ENCODE results near the gene THAP7. TPM values are rescaled to one million over a fixed set of nuclear protein-coding genes. Genes with fewer than 3 reads are reported as not detected.

THAP7 gene
- total and polyA plus RNA-seq, 2 of the 13 experiments (the other 11 are each of a cell fraction or from before 2014, with no cell fraction given): 13.0 to 25.5 TPM

- TF ChIP-seq KDM5A (IDR thresholded peaks at IDR 0.05; ENCODE audit: borderline replicate concordance, low read length) (no peak), KDM2A (CRISPR knock-in tag; IDR thresholded peaks at IDR 0.05; ENCODE audit: borderline replicate concordance, low read depth) (peak; percentile 63), BCL6 (CRISPR knock-in tag; IDR thresholded peaks at IDR 0.05) (peak; percentile 76), DRAP1 (CRISPR knock-in tag; IDR thresholded peaks at IDR 0.05) (peak; percentile 17; the same call in 1 of the 2 replicates), KAT7 (CRISPR knock-in tag; IDR thresholded peaks at IDR 0.05; ENCODE audit: borderline replicate concordance) (no peak), PPARG (CRISPR knock-in tag; conservative IDR thresholded peaks at IDR 0.05) (0 out of 2 replicates have a peak, but pooled peaks have one; percentile 18), KDM4B (CRISPR knock-in tag; IDR thresholded peaks at IDR 0.05) (no peak), PREB (CRISPR knock-in tag; IDR thresholded peaks at IDR 0.05) (no peak), ELF4 (CRISPR knock-in tag; IDR thresholded peaks at IDR 0.05; ENCODE audit: borderline replicate concordance) (no peak), ZNF263 (CRISPR knock-in tag; IDR thresholded peaks at IDR 0.05) (no peak), TCF12 (IDR thresholded peaks at IDR 0.05) (no peak), TCF12 (CRISPR knock-in tag; IDR thresholded peaks at IDR 0.05) (0 out of 2 replicates have a peak, but pooled peaks have one; percentile 37), DNMT3B (CRISPR knock-in tag; conservative IDR thresholded peaks at IDR 0.05) (no peak; the same call in 1 of the 2 replicates), ZNF256 (CRISPR knock-in tag; conservative IDR thresholded peaks at IDR 0.05) (no peak), MIER3 (CRISPR knock-in tag; IDR thresholded peaks at IDR 0.05; ENCODE audit: borderline replicate concordance) (0 out of 2 replicates have a peak, but pooled peaks have one; percentile 37), ZNF556 (CRISPR knock-in tag; IDR thresholded peaks at IDR 0.05; ENCODE audit: borderline replicate concordance) (no peak; the same call in 1 of the 2 replicates), ZNF83 (CRISPR knock-in tag; IDR thresholded peaks at IDR 0.05; ENCODE audit: borderline replicate concordance) (0 out of 2 replicates have a peak, but pooled peaks have one; percentile 31), SOX6 (IDR thresholded peaks at IDR 0.05) (no peak), SOX6 (CRISPR knock-in tag; IDR thresholded peaks at IDR 0.05) (peak; percentile 62), IKZF1 (IDR thresholded peaks at IDR 0.05) (no peak), HNF1A (IDR thresholded peaks at IDR 0.05; ENCODE audit: low read depth) (peak; percentile 30; the same call in 1 of the 2 replicates), HNF1A (CRISPR knock-in tag; IDR thresholded peaks at IDR 0.05; ENCODE audit: borderline replicate concordance) (peak; percentile 38; the same call in 1 of the 2 replicates), HDAC1 (CRISPR knock-in tag; IDR thresholded peaks at IDR 0.05) (peak; percentile 55; the same call in 1 of the 2 replicates), CCDC6 (CRISPR knock-in tag; IDR thresholded peaks at IDR 0.05) (no peak), ZNF343 (CRISPR knock-in tag; IDR thresholded peaks at IDR 0.05) (no peak), NR2F6 (IDR thresholded peaks at IDR 0.05) (no peak; the same call in 1 of the 2 replicates), NR2F6 (CRISPR knock-in tag; IDR thresholded peaks at IDR 0.05) (peak; percentile 59), TBL1XR1 (IDR thresholded peaks at IDR 0.05; ENCODE audit: borderline replicate concordance, low read length, partially characterized antibody) (no peak)
Measured at GRCh38 chr22:20952544-20953341, 49.2 kb downstream of the THAP7 start (continued).
